ENCODE results near the gene PPM1K. TPM values are rescaled to one million over a fixed set of nuclear protein-coding genes. Genes with fewer than 3 reads are reported as not detected.

PPM1K gene
- polyA plus RNA-seq, result 35.1 and 41.1 TPM in 2 replicates

DNA sequence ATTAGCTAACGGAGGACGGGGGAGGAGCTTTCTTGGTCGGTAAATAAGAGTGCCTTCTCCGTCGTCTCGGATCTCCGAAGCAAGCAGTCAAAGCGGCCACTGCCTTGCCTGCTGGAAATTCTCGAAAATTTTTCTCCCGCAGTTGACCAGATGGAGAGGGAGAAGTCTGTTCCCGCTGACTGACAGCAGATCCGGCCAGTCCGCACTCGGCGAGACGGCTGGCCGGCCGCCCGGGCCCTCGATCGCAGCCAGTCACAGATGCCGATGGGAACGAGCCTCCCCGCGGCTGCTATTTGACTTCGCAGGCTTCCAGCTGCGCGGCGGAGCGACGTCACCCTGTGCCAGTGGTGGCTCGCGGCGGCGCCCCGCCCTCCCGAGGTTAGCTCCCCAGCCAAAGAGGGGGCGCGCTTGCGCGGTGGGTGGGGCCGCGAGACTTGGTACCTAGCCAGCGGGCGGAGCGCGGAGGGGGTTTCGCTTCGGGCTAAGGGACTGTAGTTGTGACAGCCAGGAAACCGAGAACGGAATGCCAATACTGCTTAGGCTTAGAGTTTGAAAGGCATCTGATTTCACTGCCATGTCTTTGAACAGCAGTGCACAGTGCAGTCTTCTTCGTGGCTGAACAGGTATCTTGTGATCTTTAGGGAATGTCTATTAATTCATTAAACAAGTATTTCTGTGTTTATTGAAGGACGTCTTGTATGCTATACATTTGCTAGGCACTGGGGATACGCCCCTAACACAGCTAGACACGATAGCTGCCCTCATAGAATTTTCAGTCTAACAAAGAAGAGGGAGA is at the start of gene PPM1K:
Gene PPM1K, minus strand, starts transcription at position 123 of the 796 bp plus-strand sequence. CDS start 5,978 bp downstream, outside the sequence.

Other genes starting within 250 kb of the PPM1K start
- gene ABCG2, start 125.9 kb downstream of the PPM1K start, polyA plus RNA-seq, result 0.76 and 2.0 TPM in 2 replicates
- gene HERC6, start 94.3 kb upstream of the PPM1K start, polyA plus RNA-seq, result 2.6 and 10.1 TPM in 2 replicates
- gene HERC5, start 172.6 kb upstream of the PPM1K start, polyA plus RNA-seq, result 1.9 TPM in 1 of 2 replicates, not detected in the other
- 141 and 209 TPM in 2 replicates for gene PYURF, start 239.2 kb upstream of the PPM1K start, polyA plus RNA-seq

Data from Purkinje cell (primary cell).